Fibroblast of pulmonary artery (primary cell): ENCODE measurements around the gene SNX21.

Experiments used
- DNase-seq: peaks from one replicate; pipeline ENCODE4 v3.0.0-alpha.2; 2010; ENCODE audit warnings: low read depth
- H3K4me3 ChIP-seq: replicated peaks from 2 replicates; pipeline ENCODE4 v1.5.1; 2011; ENCODE audit warnings: low read depth, mild to moderate bottlenecking, control low read depth, low read length, moderate library complexity
- CTCF ChIP-seq: IDR thresholded peaks from 2 replicates; pipeline ENCODE4 v1.5.1; 2011; ENCODE audit warnings: mild to moderate bottlenecking, control low read depth, low read length, inconsistent platforms; ENCODE audit errors: missing control alignments

SNX21 gene

GRCh38 chr20:45817376-45818194 lies 16.0 kb upstream of the SNX21 start:
- peak; percentile 66 for DNase-seq
- no peak for TF ChIP-seq CTCF

GRCh38 chr20:45818239-45818638 lies 15.4 kb upstream of the SNX21 start:
- no peak for DNase-seq
- no peak overlapping the region for H3K4me3 ChIP-seq
- TF ChIP-seq CTCF = no peak

More at GRCh38 chr20:45817376-45818194, 16.0 kb upstream of the SNX21 start:
- H3K4me3 ChIP-seq = no peak overlapping the region

GRCh38 chr20:45819466-45819865 lies 14.1 kb upstream of the SNX21 start:
- no peak for TF ChIP-seq CTCF
- no peak for DNase-seq
- no peak overlapping the region for H3K4me3 ChIP-seq

GRCh38 chr20:45821947-45822346 lies 11.7 kb upstream of the SNX21 start:
- DNase-seq = no peak
- TF ChIP-seq CTCF = no peak
- H3K4me3 ChIP-seq = no peak overlapping the region

- no peak for TF ChIP-seq CTCF
- H3K4me3 ChIP-seq = no peak overlapping the region
- DNase-seq = peak; percentile 16
Observed at GRCh38 chr20:45822857-45823256, 10.7 kb upstream of the SNX21 start.

GRCh38 chr20:45823949-45824835 lies 9.4 kb upstream of the SNX21 start:
- peak; percentile 56 for DNase-seq
- peak; percentile 44 for TF ChIP-seq CTCF
- H3K4me3 ChIP-seq = no peak overlapping the region
